ENCODE measurements around the gene DDX41.

Gene DDX41

DNA sequence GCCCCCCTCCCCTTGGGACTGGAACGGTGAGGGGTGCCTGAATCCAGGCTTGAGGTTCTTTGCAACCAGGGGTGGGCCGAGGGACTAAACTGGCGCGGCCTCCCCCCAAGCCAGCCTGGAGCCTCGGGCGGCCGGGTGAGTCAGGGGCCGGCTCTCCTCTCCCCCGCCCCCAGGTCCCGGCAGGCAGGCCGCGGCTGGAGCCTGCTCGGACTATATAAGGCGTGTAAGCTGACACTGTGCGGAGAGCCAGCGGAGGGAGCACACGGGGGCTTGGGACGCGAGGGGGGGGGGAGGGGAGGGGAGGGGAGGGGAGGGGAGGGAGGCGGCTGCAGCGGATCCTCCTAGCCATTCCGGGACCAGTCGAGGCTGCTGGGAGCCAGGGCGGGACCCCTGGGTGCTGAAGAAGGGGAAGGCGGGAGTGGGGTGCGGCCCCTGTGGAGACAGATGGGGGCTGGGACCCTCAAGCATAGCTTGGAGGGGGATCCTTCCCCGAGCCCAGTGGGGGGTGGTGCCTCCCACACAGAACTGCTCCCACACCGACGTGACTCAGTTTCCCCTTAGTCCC lies 20.0 kb downstream of the DDX41 start:
- H3K4me3 ChIP-seq, result peak overlapping the region; percentile 83 to 100
- H3K9me3 ChIP-seq, result no peaks in the 10 kb centered on the region
- no peaks in the 10 kb centered on the region for H3K27me3 ChIP-seq
- peak; percentile 86 to 96 for DNase-seq
- TF ChIP-seq CTCF (IDR thresholded peaks at IDR 0.05), result no peak
- peaks cover 7 to 65% (median 56%) of the 10 kb centered on the region in 4 donors for H3K4me1 ChIP-seq
- peaks cover 8 to 17% (median 13%) of the 10 kb centered on the region in 3 donors for H3K36me3 ChIP-seq
- peak overlapping the region; percentile 92 to 100 for H3K27ac ChIP-seq
- intact Hi-C loops (cut with DNase I; ENCODE audit: low total_unique reads), result no loop called here

DNA sequence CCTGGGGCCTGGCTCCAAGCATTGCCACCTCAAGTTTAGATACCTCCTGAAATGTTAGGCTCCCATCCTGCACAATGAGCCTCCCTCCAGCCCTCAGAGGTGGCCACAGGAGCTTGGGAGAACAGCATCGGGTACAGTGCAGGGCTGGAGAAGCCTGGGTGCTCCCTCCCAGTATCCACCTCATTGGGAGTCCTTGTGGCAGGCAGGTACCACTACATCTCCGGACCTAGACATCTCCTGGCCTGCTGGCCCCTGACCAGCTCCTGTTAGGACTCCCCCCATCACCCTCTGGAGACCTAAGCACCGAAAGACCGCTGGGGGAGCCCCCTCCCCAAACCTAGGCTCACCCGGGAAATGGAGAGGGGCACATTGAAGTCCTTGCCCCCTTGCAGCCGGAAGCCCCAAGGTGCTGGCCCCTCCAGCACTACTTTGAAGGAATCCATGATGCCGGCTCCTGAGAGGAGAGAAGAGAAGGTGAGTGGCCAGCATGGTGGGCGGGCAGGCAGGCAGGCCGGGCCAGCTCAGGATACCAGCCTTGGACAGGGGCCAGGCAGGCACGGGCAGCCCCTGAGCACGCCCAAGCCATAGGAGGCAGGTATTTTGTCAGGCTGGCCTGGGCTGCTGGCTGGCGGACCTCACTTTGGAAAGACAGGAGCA lies 20.6 kb downstream of the DDX41 start:
- Histone ChIP-seq H3K36me3 (peaks cover 14 to 19% (median 16%) of the 10 kb centered on the region in 3 donors), H3K27me3 (no peaks in the 10 kb centered on the region), H3K4me3 (peak overlapping the region; percentile 83 to 100), H3K4me1 (peaks cover 7 to 71% (median 62%) of the 10 kb centered on the region in 4 donors), H3K9me3 (no peaks in the 10 kb centered on the region), H3K27ac (peak overlapping the region; percentile 92 to 100)
- intact Hi-C loops (cut with DNase I; ENCODE audit: low total_unique reads), result no loop called here
- peak; percentile 13 to 23 for TF ChIP-seq CTCF (IDR thresholded peaks at IDR 0.05)
- peak in 1 of 2 donors; percentile 79 for DNase-seq

- DNase-seq, result peak; percentile 85 to 97
- H3K4me3 ChIP-seq, result peak overlapping the region; percentile 83 to 100
- H3K4me1 ChIP-seq, result peaks cover 7 to 74% (median 67%) of the 10 kb centered on the region in 4 donors
- H3K27ac ChIP-seq, result peak overlapping the region; percentile 92 to 100
- TF ChIP-seq CTCF (IDR thresholded peaks at IDR 0.05), result no peak
- H3K9me3 ChIP-seq, result no peaks in the 10 kb centered on the region
- intact Hi-C loops (cut with DNase I; ENCODE audit: low total_unique reads), result no loop called here
- peaks cover 19 to 22% (median 21%) of the 10 kb centered on the region in 3 donors for H3K36me3 ChIP-seq
- no peaks in the 10 kb centered on the region for H3K27me3 ChIP-seq
Observed at GRCh38 chr5:177495243-177496060, 21.3 kb downstream of the DDX41 start.

DNA sequence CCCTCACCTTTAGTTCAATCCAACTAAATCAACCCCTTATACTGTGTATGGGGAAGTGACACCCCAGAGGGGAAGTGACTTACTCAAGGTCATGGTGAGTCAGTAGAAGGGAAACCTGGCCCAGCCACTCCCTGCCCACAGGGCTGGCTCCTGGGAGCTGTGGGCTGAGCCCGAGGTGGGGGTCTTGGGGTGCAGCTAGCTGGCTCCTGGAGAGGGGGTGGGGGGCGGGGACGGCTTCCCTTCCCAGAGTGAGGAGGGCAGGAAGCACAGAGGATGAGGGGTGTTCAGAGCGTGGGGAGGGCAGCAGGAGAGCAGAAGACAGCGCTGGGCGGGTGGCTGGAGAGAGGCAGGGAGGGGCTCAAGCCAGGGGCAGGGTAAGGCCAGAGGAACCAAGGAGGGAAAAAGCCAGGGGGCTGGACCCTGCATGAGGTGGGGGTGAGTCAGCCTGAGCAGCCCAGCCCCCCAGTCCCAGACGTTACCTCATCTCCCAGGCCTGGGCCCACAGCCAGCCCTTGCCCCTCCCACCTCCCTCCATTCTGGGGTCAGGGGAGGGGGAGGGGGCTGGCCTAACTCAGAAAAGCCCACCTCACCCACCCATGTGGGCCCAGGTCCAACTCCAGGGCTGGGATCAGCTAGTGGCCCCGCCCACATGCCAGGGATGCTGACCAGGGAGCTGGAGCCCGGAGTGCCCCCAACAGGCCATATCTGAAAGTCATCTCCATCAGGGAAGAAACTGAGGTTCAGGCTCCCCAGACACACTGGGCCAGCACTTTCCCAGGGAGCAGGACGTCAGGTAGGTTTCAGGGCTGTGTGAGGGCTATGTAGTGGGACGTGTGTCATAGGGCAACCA lies 22.2 kb downstream of the DDX41 start:
- Histone ChIP-seq H3K4me1 (peaks cover 7 to 82% (median 74%) of the 10 kb centered on the region in 4 donors), H3K27me3 (no peaks in the 10 kb centered on the region), H3K4me3 (peak overlapping the region; percentile 83 to 100), H3K9me3 (no peaks in the 10 kb centered on the region), H3K36me3 (peaks cover 27 to 31% (median 28%) of the 10 kb centered on the region in 3 donors), H3K27ac (peak overlapping the region; percentile 92 to 100)
- DNase-seq, result peak; percentile 78 to 93
- TF ChIP-seq CTCF (IDR thresholded peaks at IDR 0.05), result peak; percentile 15 to 21
- intact Hi-C loops (cut with DNase I; ENCODE audit: low total_unique reads), result no loop called here

Measured in tibial artery (tissue), 4 donors.